OCI-LY7 (cell line): ENCODE data around the gene ARF5.

Experiments
- CTCF ChIP-seq: fragments of 200-600 bp; sonication (generic); conservative IDR thresholded peaks from 2 replicates; pipeline ENCODE4 v1.5.1; 2014; ENCODE audit warnings: mild to moderate bottlenecking, antibody characterized with exemption, low read length, moderate library complexity, mixed read lengths
- EZH2phosphoT487 ChIP-seq: fragments of 200-600 bp; sonication (generic); IDR thresholded peaks from 2 replicates; pipeline ENCODE4 v1.6.1; 2018; ENCODE audit warnings: low read depth, borderline replicate concordance, mild to moderate bottlenecking, mixed run types, antibody characterized with exemption, low read length, moderate library complexity, mixed read lengths

- TF ChIP-seq CTCF (no peak), EZH2phosphoT487 (no peak)
Observed at GRCh38 chr7:127591591-127591990, 3.4 kb downstream of the ARF5 start.
